IgD-negative memory B cell (primary cell): ENCODE results near the gene KCNMA1. TPM values are rescaled to one million over a fixed set of nuclear protein-coding genes. Genes with fewer than 3 reads are reported as not detected.

Experiments used
- H3K27ac Mint-ChIP-seq, 3 donors: one replicate each; pipeline ENCODE4 v1.8.0; 2020 to 2022; ENCODE audit warnings: mild to moderate bottlenecking in 3 of 3, mixed read lengths in 3 of 3, moderate library complexity in 1 of 3
- H3K27me3 Mint-ChIP-seq: one replicate; pipeline ENCODE4 v1.8.0; 2021; ENCODE audit warnings: mixed read lengths
- H3K36me3 Mint-ChIP-seq: one replicate; pipeline ENCODE4 v1.8.0; 2020; ENCODE audit warnings: mild to moderate bottlenecking, mixed read lengths
- H3K4me1 Mint-ChIP-seq, 3 donors: one replicate each; pipeline ENCODE4 v1.8.0; 2020 to 2022; ENCODE audit warnings: mixed read lengths in 3 of 3, mild to moderate bottlenecking in 1 of 3
- H3K4me3 Mint-ChIP-seq, 4 donors: one replicate each; pipeline ENCODE4 v1.8.0; 2020 to 2022; ENCODE audit warnings: mild to moderate bottlenecking in 4 of 4, mixed read lengths in 4 of 4, moderate library complexity in 3 of 4
- H3K9me3 Mint-ChIP-seq, 3 donors: one replicate each; pipeline ENCODE4 v1.8.0; 2020 to 2021; ENCODE audit warnings: mixed read lengths in 3 of 3, mild to moderate bottlenecking in 1 of 3
- polyA plus RNA-seq: library from polyadenylated mRNA; unstranded; fragments of 300-500 nt; fragmentation: Illumina TruSeq; gene quantifications from one replicate; pipeline ENCODE4 v1.2.3, GENCODE V29; 2021

Gene KCNMA1
- polyA plus RNA-seq, 1 donor from 2014 or later = 5.5 TPM

- Mint-ChIP-seq H3K36me3 (peaks cover 2% of the 10 kb centered on the region), H3K9me3 (no peaks in the 10 kb centered on the region), H3K27me3 (no peaks in the 10 kb centered on the region), H3K27ac (peak overlapping the region in 1 of 3 donors; percentile 24), H3K4me3 (no peak overlapping the region), H3K4me1 (peaks cover 0 to 1% (median 0%) of the 10 kb centered on the region in 3 donors)
These were observed 656.4 kb downstream of the KCNMA1 start for GRCh38 chr10:76981251-76981650.

- Mint-ChIP-seq H3K27ac (no peak overlapping the region), H3K9me3 (no peaks in the 10 kb centered on the region), H3K4me3 (no peak overlapping the region), H3K36me3 (peaks cover 2% of the 10 kb centered on the region), H3K27me3 (peaks cover 1% of the 10 kb centered on the region), H3K4me1 (peaks cover 0 to 1% (median 0%) of the 10 kb centered on the region in 3 donors)
These were observed 659.7 kb downstream of the KCNMA1 start for GRCh38 chr10:76977901-76978300.

GRCh38 chr10:76977046-76977445 is 660.6 kb downstream of the KCNMA1 start:
- Mint-ChIP-seq H3K4me3 (no peak overlapping the region), H3K27ac (no peak overlapping the region), H3K9me3 (no peaks in the 10 kb centered on the region), H3K4me1 (no peaks in the 10 kb centered on the region), H3K36me3 (peaks cover 2% of the 10 kb centered on the region), H3K27me3 (peaks cover 1% of the 10 kb centered on the region)

DNA sequence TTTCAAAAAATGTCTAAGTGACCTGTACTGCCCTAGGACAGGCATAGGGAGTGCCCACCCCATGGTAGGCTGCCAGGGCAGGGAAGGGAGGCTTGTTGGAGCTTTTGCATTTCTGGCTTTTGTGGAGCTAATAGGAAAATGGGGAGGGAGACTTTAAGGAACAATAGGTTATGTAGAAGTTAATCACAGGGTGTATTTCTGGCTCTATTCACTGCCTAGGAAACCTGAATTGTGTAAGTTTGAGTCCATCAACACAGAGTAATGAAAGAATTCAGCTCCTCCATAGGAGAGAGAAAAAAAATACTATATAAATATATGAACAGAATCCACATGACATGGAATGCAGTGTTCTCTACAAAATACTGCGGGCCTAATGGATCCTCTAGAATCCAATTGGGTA is 661.5 kb downstream of the KCNMA1 start:
- H3K36me3 Mint-ChIP-seq = peaks cover 2% of the 10 kb centered on the region
- H3K4me1 Mint-ChIP-seq = no peaks in the 10 kb centered on the region
- no peak overlapping the region for H3K4me3 Mint-ChIP-seq
- H3K9me3 Mint-ChIP-seq = no peaks in the 10 kb centered on the region
- H3K27me3 Mint-ChIP-seq = peaks cover 1% of the 10 kb centered on the region
- no peak overlapping the region for H3K27ac Mint-ChIP-seq

- peaks cover 2% of the 10 kb centered on the region for H3K36me3 Mint-ChIP-seq
- no peak overlapping the region for H3K4me3 Mint-ChIP-seq
- no peaks in the 10 kb centered on the region for H3K4me1 Mint-ChIP-seq
- H3K27me3 Mint-ChIP-seq = peaks cover 1% of the 10 kb centered on the region
- H3K27ac Mint-ChIP-seq = no peak overlapping the region
- H3K9me3 Mint-ChIP-seq = no peaks in the 10 kb centered on the region
These were observed 662.5 kb downstream of the KCNMA1 start for GRCh38 chr10:76975126-76975525.

GRCh38 chr10:76974017-76974691 is 663.5 kb downstream of the KCNMA1 start:
- no peaks in the 10 kb centered on the region for H3K9me3 Mint-ChIP-seq

DNA sequence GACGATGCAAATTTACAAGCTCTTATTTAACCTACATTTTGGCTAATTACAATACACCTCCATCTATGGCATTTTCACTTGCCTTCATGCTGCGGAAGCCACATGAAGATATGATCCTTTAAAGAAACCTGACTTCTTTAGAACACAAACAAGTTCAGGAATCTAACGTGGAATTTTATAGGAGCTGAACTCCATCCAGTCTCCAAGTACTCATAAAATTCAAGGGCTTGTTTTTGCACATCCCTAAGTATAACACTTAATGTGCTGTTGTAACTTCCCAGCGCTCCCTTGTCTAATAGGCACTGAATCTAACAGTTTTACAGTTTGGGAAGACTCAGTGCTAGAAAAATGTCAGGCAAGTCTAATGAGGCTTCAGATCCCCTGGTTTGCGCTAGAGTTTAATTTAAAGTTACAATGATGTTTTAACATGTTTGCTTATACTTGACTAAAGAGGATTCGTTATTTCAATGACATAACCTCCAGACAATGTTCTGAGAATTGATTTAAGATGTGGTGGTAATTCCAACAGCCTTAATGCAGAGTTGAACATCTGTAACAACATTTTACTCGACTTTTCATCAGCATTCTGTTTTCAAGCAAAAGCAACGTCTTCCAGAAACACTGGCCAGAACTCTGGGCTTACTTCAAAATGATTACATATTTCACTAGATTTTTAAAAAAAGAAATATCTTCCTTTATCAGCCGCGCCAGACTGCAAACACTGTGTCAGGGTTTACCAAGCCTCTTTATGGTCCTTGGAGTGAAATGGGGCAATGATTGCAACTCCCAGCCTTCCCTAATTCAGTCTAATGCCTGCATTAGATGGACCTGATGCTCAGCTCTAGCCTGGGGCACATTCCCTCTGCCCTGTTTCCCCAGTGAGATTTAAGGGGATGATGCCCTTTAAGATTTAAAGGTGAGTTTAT is 664.3 kb downstream of the KCNMA1 start:
- Mint-ChIP-seq H3K36me3 (no peaks in the 10 kb centered on the region), H3K27me3 (peaks cover 1% of the 10 kb centered on the region), H3K4me3 (no peak overlapping the region), H3K27ac (no peak overlapping the region), H3K9me3 (no peaks in the 10 kb centered on the region), H3K4me1 (no peaks in the 10 kb centered on the region)

More at GRCh38 chr10:76974017-76974691, 663.5 kb downstream of the KCNMA1 start:
- Mint-ChIP-seq H3K4me3 (no peak overlapping the region), H3K27me3 (peaks cover 1% of the 10 kb centered on the region), H3K4me1 (no peaks in the 10 kb centered on the region), H3K36me3 (no peaks in the 10 kb centered on the region), H3K27ac (no peak overlapping the region)

- Mint-ChIP-seq H3K9me3 (no peaks in the 10 kb centered on the region), H3K27me3 (peaks cover 1% of the 10 kb centered on the region), H3K4me1 (no peaks in the 10 kb centered on the region), H3K36me3 (no peaks in the 10 kb centered on the region), H3K4me3 (no peak overlapping the region), H3K27ac (no peak overlapping the region)
These were observed 665.1 kb downstream of the KCNMA1 start for GRCh38 chr10:76972541-76972940.

GRCh38 chr10:76971547-76972170 is 665.9 kb downstream of the KCNMA1 start:
- H3K9me3 Mint-ChIP-seq = no peaks in the 10 kb centered on the region
- no peak overlapping the region for H3K4me3 Mint-ChIP-seq
- H3K36me3 Mint-ChIP-seq = no peaks in the 10 kb centered on the region
- H3K4me1 Mint-ChIP-seq = no peaks in the 10 kb centered on the region
- peaks cover 1% of the 10 kb centered on the region for H3K27me3 Mint-ChIP-seq
- no peak overlapping the region for H3K27ac Mint-ChIP-seq

- Mint-ChIP-seq H3K4me1 (no peaks in the 10 kb centered on the region), H3K9me3 (no peaks in the 10 kb centered on the region), H3K36me3 (no peaks in the 10 kb centered on the region), H3K27me3 (peaks cover 1% of the 10 kb centered on the region), H3K4me3 (no peak overlapping the region), H3K27ac (no peak overlapping the region)
These were observed 666.7 kb downstream of the KCNMA1 start for GRCh38 chr10:76970711-76971519.

- no peaks in the 10 kb centered on the region for H3K4me1 Mint-ChIP-seq
- no peaks in the 10 kb centered on the region for H3K36me3 Mint-ChIP-seq
- no peaks in the 10 kb centered on the region for H3K27me3 Mint-ChIP-seq
- H3K4me3 Mint-ChIP-seq = no peak overlapping the region
- H3K27ac Mint-ChIP-seq = no peak overlapping the region
- no peaks in the 10 kb centered on the region for H3K9me3 Mint-ChIP-seq
These were observed 668.2 kb downstream of the KCNMA1 start for GRCh38 chr10:76969366-76969948.

DNA sequence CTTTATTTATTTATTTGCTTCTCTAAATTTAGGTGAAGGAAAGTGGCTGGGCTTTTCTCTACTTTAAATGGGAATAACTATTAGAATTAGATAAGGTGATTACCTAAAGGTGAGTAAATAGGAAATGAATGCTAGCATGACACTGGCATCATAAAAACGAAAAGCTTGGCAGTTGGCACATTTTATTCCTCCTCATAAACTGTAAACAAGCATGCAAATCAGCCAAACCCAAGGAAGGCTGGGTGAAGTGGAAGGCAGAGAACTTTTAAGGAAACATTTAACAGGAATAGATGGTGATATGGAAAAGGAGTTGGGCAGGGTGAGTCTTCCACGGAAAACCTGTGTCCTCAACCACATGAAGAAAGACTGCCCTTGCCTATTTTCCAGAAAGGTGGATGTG is 669.1 kb downstream of the KCNMA1 start:
- Mint-ChIP-seq H3K4me3 (peak overlapping the region in 1 of 4 donors; percentile 6), H3K36me3 (no peaks in the 10 kb centered on the region), H3K4me1 (no peaks in the 10 kb centered on the region), H3K27me3 (no peaks in the 10 kb centered on the region), H3K27ac (no peak overlapping the region), H3K9me3 (no peaks in the 10 kb centered on the region)

DNA sequence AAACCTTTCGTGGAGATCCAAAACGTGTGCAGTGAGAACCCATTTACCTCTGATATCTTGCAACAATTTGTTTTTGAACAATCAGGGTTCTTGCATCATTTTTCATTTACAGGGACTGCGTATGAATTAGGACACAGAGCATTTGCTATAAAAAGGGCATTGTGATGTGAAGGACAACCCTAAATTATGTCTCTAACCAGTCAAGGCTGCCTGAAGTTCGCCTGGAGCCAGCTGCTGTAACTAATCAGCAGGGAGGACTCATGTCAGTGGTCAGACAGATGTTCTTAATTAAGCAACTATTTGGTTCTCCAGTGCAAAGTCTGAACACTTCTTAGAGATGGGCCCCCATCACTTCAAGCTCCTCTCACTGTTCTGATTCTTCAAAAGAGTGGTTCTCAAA is 674.8 kb downstream of the KCNMA1 start:
- Mint-ChIP-seq H3K36me3 (peaks cover 2% of the 10 kb centered on the region), H3K4me1 (no peaks in the 10 kb centered on the region), H3K27me3 (peaks cover 1% of the 10 kb centered on the region), H3K4me3 (no peak overlapping the region), H3K27ac (no peak overlapping the region), H3K9me3 (peaks cover 0 to 4% (median 0%) of the 10 kb centered on the region in 3 donors)

DNA sequence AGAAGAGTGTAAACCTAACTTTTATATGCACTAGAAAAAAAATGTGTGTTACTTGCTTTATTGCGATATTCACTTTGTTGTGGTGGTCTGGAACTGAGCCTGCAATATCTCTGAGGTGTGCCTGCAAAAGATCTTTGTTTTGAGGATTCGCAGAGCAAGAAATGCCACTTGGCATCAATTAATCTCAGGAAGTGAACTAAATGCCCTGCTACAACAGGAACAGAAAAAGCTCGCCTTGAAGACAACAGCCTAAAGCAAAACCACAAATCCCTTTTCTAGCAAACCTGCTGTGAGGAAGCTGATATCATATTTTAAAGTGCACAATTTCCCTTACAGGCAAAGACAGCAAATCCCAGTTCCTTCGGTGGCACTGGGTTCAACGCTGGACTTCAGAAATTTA is 675.8 kb downstream of the KCNMA1 start:
- Mint-ChIP-seq H3K4me1 (no peaks in the 10 kb centered on the region), H3K27ac (no peak overlapping the region), H3K4me3 (no peak overlapping the region), H3K36me3 (peaks cover 4% of the 10 kb centered on the region), H3K27me3 (peaks cover 1% of the 10 kb centered on the region), H3K9me3 (peaks cover 0 to 4% (median 0%) of the 10 kb centered on the region in 3 donors)
